Esophagus muscularis mucosa (tissue), 4 donors: Measurements from ENCODE around the gene ADCY3. TPM values are rescaled to one million over a fixed set of nuclear protein-coding genes. Genes with fewer than 3 reads are reported as not detected.

Source experiments
- DNase-seq: peaks from one replicate; pipeline ENCODE4 v3.0.0-alpha.2; 2017; ENCODE audit errors: extremely low spot score
- H3K27ac ChIP-seq, 4 donors: fragments of 200-600 bp; sonication (generic); replicated peaks in 1 of 4; 1 replicate in 3 of 4; 2 replicates in 1 of 4; pipeline ENCODE4 v1.5.1; 2016 to 2019; ENCODE audit warnings: mild to moderate bottlenecking in 1 of 4
- H3K27me3 ChIP-seq, 4 donors: fragments of 200-600 bp; sonication (generic); one replicate each; pipeline versions ENCODE4 v1.5.1 to v1.6.0; 2016 to 2019
- H3K36me3 ChIP-seq, 4 donors: fragments of 200-600 bp; sonication (generic); one replicate each; pipeline ENCODE4 v1.5.1; 2016 to 2019
- H3K4me1 ChIP-seq, 4 donors: fragments of 200-600 bp; sonication (generic); one replicate each; pipeline ENCODE4 v1.5.1; 2016 to 2019
- H3K4me3 ChIP-seq, 4 donors: fragments of 200-600 bp; sonication (generic); 1 replicate in 2 of 4; 2 replicates in 2 of 4; pipeline ENCODE4 v1.5.1; 2016 to 2019; ENCODE audit warnings: mild to moderate bottlenecking in 4 of 4, moderate library complexity in 1 of 4
- H3K9me3 ChIP-seq, 4 donors: fragments of 200-600 bp; sonication (generic); 1 replicate in 3 of 4; 2 replicates in 1 of 4; pipeline ENCODE4 v1.5.1; 2016 to 2019
- CTCF ChIP-seq, 3 experiments: fragments of 200-600 bp in 2 of 3; fragments of 450-650 bp in 1 of 3; sonication (generic) in 2 of 3; IDR thresholded peaks; one replicate each; pipeline ENCODE4 v1.5.1; 2017 to 2019; ENCODE audit warnings: antibody characterized with exemption in 3 of 3, mild to moderate bottlenecking in 2 of 3, moderate library complexity in 1 of 3
- EP300 ChIP-seq: sonication (generic); formaldehyde crosslinking; IDR thresholded peaks from one replicate; pipeline ENCODE4 v1.6.1; 2017; ENCODE audit warnings: antibody characterized with exemption
- POLR2A ChIP-seq: fragments of 450-650 bp; IDR thresholded peaks from one replicate; pipeline ENCODE4 v1.6.1; 2017; ENCODE audit warnings: antibody characterized with exemption, moderate library complexity, mild to moderate bottlenecking, low read depth
- POLR2AphosphoS5 ChIP-seq, 2 donors: sonication (generic); formaldehyde crosslinking; IDR thresholded peaks; one replicate each; pipeline ENCODE4 v1.6.1; 2017; ENCODE audit warnings: antibody characterized with exemption in 2 of 2
- WGBS: methylation state at CpG from one replicate; pipeline ENCODE4 v1.1.5; 2018; 5-methylcytosine and 5-hydroxymethylcytosine counted together
- intact Hi-C: fragments of 100-400 bp; cut with DNase I; formaldehyde crosslinking; loops from one replicate; pipeline ENCODE4 v1.15.1; 2023
- total RNA-seq, 4 donors: library from RNA; depleted of rRNA; stranded (reverse); fragments of >200 nt; gene quantifications; one replicate each; pipeline versions ENCODE4 v1.1.0 to v1.2.1, GENCODE V29; 2016

The ADCY3 gene
- total RNA-seq, 4 donors from 2014 or later: 21.2 to 70.6 (median 53.8) TPM

GRCh38 chr2:24842081-24843050 is 77.7 kb downstream of the ADCY3 start:
- no peak for DNase-seq
- TF ChIP-seq POLR2A: no peak
- Histone ChIP-seq H3K9me3 (no peaks in the 10 kb centered on the region), H3K27ac (no peak overlapping the region), H3K36me3 (peaks cover 0 to 49% (median 33%) of the 10 kb centered on the region in 4 donors), H3K4me1 (no peaks in the 10 kb centered on the region), H3K4me3 (no peak overlapping the region), H3K27me3 (no peaks in the 10 kb centered on the region)
- intact Hi-C loops: no loop called here
- 95% methylated on average over 27 of the region's 39 CpGs for WGBS

GRCh38 chr2:24840962-24841945 is 78.8 kb downstream of the ADCY3 start:
- intact Hi-C loops: no loop called here
- DNase-seq: no peak
- 83% methylated on average over 21 of the region's 26 CpGs for WGBS
- Histone ChIP-seq H3K9me3 (no peaks in the 10 kb centered on the region), H3K36me3 (peaks cover 8 to 60% (median 43%) of the 10 kb centered on the region in 4 donors), H3K4me1 (no peaks in the 10 kb centered on the region), H3K27me3 (no peaks in the 10 kb centered on the region), H3K4me3 (no peak overlapping the region), H3K27ac (no peak overlapping the region)
- TF ChIP-seq CTCF (IDR thresholded peaks at IDR 0.05) (no peak), EP300 (no peak), POLR2A (no peak), POLR2AphosphoS5 (IDR thresholded peaks at IDR 0.05) (no peak)

GRCh38 chr2:24840164-24840869 is 79.7 kb downstream of the ADCY3 start:
- no peaks in the 10 kb centered on the region for H3K9me3 ChIP-seq
- no peaks in the 10 kb centered on the region for H3K4me1 ChIP-seq
- peaks cover 9 to 70% (median 50%) of the 10 kb centered on the region in 4 donors for H3K36me3 ChIP-seq
- 78% methylated on average over 17 of the region's 17 CpGs for WGBS
- intact Hi-C loops: no loop called here
- TF ChIP-seq EP300 (no peak), CTCF (IDR thresholded peaks at IDR 0.05) (no peak), POLR2A (no peak), POLR2AphosphoS5 (IDR thresholded peaks at IDR 0.05) (no peak)
- DNase-seq: no peak
- no peak overlapping the region for H3K4me3 ChIP-seq
- no peak overlapping the region for H3K27ac ChIP-seq
- H3K27me3 ChIP-seq: no peaks in the 10 kb centered on the region

GRCh38 chr2:24839729-24840128 is 80.3 kb downstream of the ADCY3 start:
- Histone ChIP-seq H3K9me3 (no peaks in the 10 kb centered on the region), H3K4me3 (no peak overlapping the region), H3K27ac (no peak overlapping the region), H3K27me3 (no peaks in the 10 kb centered on the region), H3K36me3 (peaks cover 9 to 76% (median 55%) of the 10 kb centered on the region in 4 donors), H3K4me1 (no peaks in the 10 kb centered on the region)
- intact Hi-C loops: no loop called here
- DNase-seq: no peak
- TF ChIP-seq EP300 (no peak), CTCF (IDR thresholded peaks at IDR 0.05) (no peak), POLR2AphosphoS5 (IDR thresholded peaks at IDR 0.05) (no peak), POLR2A (no peak)
- WGBS: 97% methylated on average over 11 of the region's 15 CpGs
